ENCODE data around the gene LLGL2.

GRCh38 chr17:75589012-75589918, 63.8 kb downstream of the LLGL2 start:
- peak; percentile 51 for TF ChIP-seq CTCF (IDR thresholded peaks at IDR 0.05; ENCODE audit: low read length)
- no peak for TF ChIP-seq EZH2phosphoT487 (IDR thresholded peaks at IDR 0.05; ENCODE audit: low read length)

All from MM.1S (cell line).